HAP-1 (cell line): Measurements from ENCODE around the gene CIITA.
"Not testable (repeated sequence)": the region's sequence is repeated elsewhere in the genome, so short reads cannot be mapped to it uniquely, and the experiment has no call there.

Source experiments
- DNase-seq, 2 experiments: peaks; one replicate each; pipeline ENCODE4 v3.0.0-alpha.2; 2016 to 2020; ENCODE audit warnings: low spot score in 2 of 2
- H3K27me3 ChIP-seq: fragments of 250-450 bp; sonication (Bioruptor Pico); 2 replicates; pipeline ENCODE4 v1.5.1; 2020; ENCODE audit warnings: low read depth, mild to moderate bottlenecking, moderate library complexity
- H3K36me3 ChIP-seq: fragments of 250-450 bp; sonication (Bioruptor Pico); replicated peaks from 2 replicates; pipeline ENCODE4 v1.5.1; 2020; ENCODE audit warnings: mild to moderate bottlenecking
- H3K4me1 ChIP-seq: fragments of 250-450 bp; sonication (Bioruptor Pico); 2 replicates; pipeline ENCODE4 v1.5.1; 2020; ENCODE audit warnings: mild to moderate bottlenecking
- H3K4me3 ChIP-seq: fragments of 250-450 bp; sonication (Bioruptor Pico); 2 replicates; pipeline ENCODE4 v1.5.1; 2020; ENCODE audit warnings: mild to moderate bottlenecking, moderate library complexity
- H3K9me3 ChIP-seq: fragments of 250-450 bp; sonication (Bioruptor Pico); 2 replicates; pipeline ENCODE4 v1.5.1; 2020; ENCODE audit warnings: mild to moderate bottlenecking, moderate library complexity
- in situ Hi-C: fragments of 300-500 bp; cut with MboI; formaldehyde crosslinking; loops from 3 replicates; pipeline ENCODE4 v1.14.3; 2020; ENCODE audit warnings: low sequenced_read_pairs, inconsistent platforms, mixed read lengths

Gene CIITA

GRCh38 chr16:10876799-10877341 lies at the start of gene CIITA:
Gene CIITA (plus strand): TSS chr16:10877202. CDS start chr16:10877331, 129 bp downstream.
- H3K4me3 ChIP-seq, result no peak within 1 kb of the TSS
- in situ Hi-C loops, result no loop called here
- no peaks in the 10 kb centered on the region for H3K4me1 ChIP-seq

GRCh38 chr16:10827691-10828341 lies 49.2 kb upstream of the CIITA start:
- no peaks in the 10 kb centered on the region for H3K27me3 ChIP-seq
- no peak for DNase-seq
- H3K36me3 ChIP-seq, result no peaks in the 10 kb centered on the region
- H3K4me3 ChIP-seq, result no peak overlapping the region
- in situ Hi-C loops, result no loop called here
- no peaks in the 10 kb centered on the region for H3K4me1 ChIP-seq
- H3K9me3 ChIP-seq, result no peaks in the 10 kb centered on the region

More at GRCh38 chr16:10876799-10877341, at the start of gene CIITA:
- DNase-seq, result peak in 1 of 2 experiments; percentile 26
- Histone ChIP-seq H3K27me3 (peaks cover 41% of the 10 kb centered on the region), H3K9me3 (no peaks in the 10 kb centered on the region), H3K36me3 (no peaks in the 10 kb centered on the region)

- Histone ChIP-seq H3K9me3 (no peaks in the 10 kb centered on the region), H3K4me1 (no peaks in the 10 kb centered on the region), H3K36me3 (no peaks in the 10 kb centered on the region), H3K4me3 (no peak overlapping the region), H3K27me3 (no peaks in the 10 kb centered on the region)
- in situ Hi-C loops, result no loop called here
- no peak for DNase-seq
These were observed 48.1 kb upstream of the CIITA start for GRCh38 chr16:10828851-10829366.

GRCh38 chr16:10829390-10830098 lies 47.5 kb upstream of the CIITA start:
- H3K4me1 ChIP-seq, H3K9me3 ChIP-seq, in situ Hi-C loops, DNase-seq, H3K36me3 ChIP-seq, H3K27me3 ChIP-seq, H3K4me3 ChIP-seq: not testable (repeated sequence)

GRCh38 chr16:10830240-10830639 lies 46.8 kb upstream of the CIITA start:
- H3K4me3 ChIP-seq, H3K9me3 ChIP-seq, H3K27me3 ChIP-seq, H3K36me3 ChIP-seq, DNase-seq, in situ Hi-C loops, H3K4me1 ChIP-seq: not testable (repeated sequence)

GRCh38 chr16:10831894-10832886 lies 44.8 kb upstream of the CIITA start:
- Histone ChIP-seq H3K9me3 (no peaks in the 10 kb centered on the region), H3K27me3 (no peaks in the 10 kb centered on the region), H3K4me3 (no peak overlapping the region), H3K36me3 (no peaks in the 10 kb centered on the region), H3K4me1 (no peaks in the 10 kb centered on the region)
- DNase-seq, result no peak
- in situ Hi-C loops, result no loop called here

GRCh38 chr16:10833271-10833670 lies 43.7 kb upstream of the CIITA start:
- in situ Hi-C loops, result no loop called here
- Histone ChIP-seq H3K9me3 (no peaks in the 10 kb centered on the region), H3K4me1 (no peaks in the 10 kb centered on the region), H3K27me3 (no peaks in the 10 kb centered on the region), H3K4me3 (no peak overlapping the region), H3K36me3 (no peaks in the 10 kb centered on the region)
- no peak for DNase-seq

- Histone ChIP-seq H3K27me3 (no peaks in the 10 kb centered on the region), H3K9me3 (no peaks in the 10 kb centered on the region), H3K4me3 (no peak overlapping the region), H3K36me3 (no peaks in the 10 kb centered on the region), H3K4me1 (no peaks in the 10 kb centered on the region; the same call in 1 of the 2 replicates)
- in situ Hi-C loops, result no loop called here
- DNase-seq, result no peak
These were observed 42.9 kb upstream of the CIITA start for GRCh38 chr16:10834130-10834529.

- Histone ChIP-seq H3K27me3 (no peaks in the 10 kb centered on the region), H3K4me3 (no peak overlapping the region), H3K36me3 (no peaks in the 10 kb centered on the region), H3K4me1 (no peaks in the 10 kb centered on the region; the same call in 1 of the 2 replicates), H3K9me3 (no peaks in the 10 kb centered on the region)
- in situ Hi-C loops, result no loop called here
- DNase-seq, result no peak
These were observed 42.2 kb upstream of the CIITA start for GRCh38 chr16:10834766-10835165.

- DNase-seq, result no peak
- H3K4me1 ChIP-seq, result no peaks in the 10 kb centered on the region; the same call in 1 of the 2 replicates
- no peaks in the 10 kb centered on the region for H3K9me3 ChIP-seq
- no peaks in the 10 kb centered on the region for H3K36me3 ChIP-seq
- in situ Hi-C loops, result no loop called here
- H3K27me3 ChIP-seq, result no peaks in the 10 kb centered on the region
- no peak overlapping the region for H3K4me3 ChIP-seq
These were observed 41.6 kb upstream of the CIITA start for GRCh38 chr16:10835281-10835931.

GRCh38 chr16:10836174-10836853 lies 40.7 kb upstream of the CIITA start:
- no peak overlapping the region for H3K4me3 ChIP-seq
- H3K36me3 ChIP-seq, result no peaks in the 10 kb centered on the region
- H3K27me3 ChIP-seq, result no peaks in the 10 kb centered on the region
- in situ Hi-C loops, result no loop called here
- no peaks in the 10 kb centered on the region; the same call in 1 of the 2 replicates for H3K4me1 ChIP-seq
- H3K9me3 ChIP-seq, result no peaks in the 10 kb centered on the region
- no peak for DNase-seq

GRCh38 chr16:10838621-10839278 lies 38.3 kb upstream of the CIITA start:
- no peak for DNase-seq
- Histone ChIP-seq H3K27me3 (no peaks in the 10 kb centered on the region), H3K4me3 (no peak overlapping the region), H3K36me3 (no peaks in the 10 kb centered on the region), H3K9me3 (no peaks in the 10 kb centered on the region), H3K4me1 (no peaks in the 10 kb centered on the region; the same call in 1 of the 2 replicates)
- in situ Hi-C loops, result no loop called here
